LNCAP (cell line): ENCODE measurements around the gene TCF7.

Source experiments
- CTCF ChIP-seq: fragments of 450-650 bp; IDR thresholded peaks from 2 replicates; pipeline ENCODE4 v1.5.1; 2017; ENCODE audit warnings: mild to moderate bottlenecking

TCF7 gene

DNA sequence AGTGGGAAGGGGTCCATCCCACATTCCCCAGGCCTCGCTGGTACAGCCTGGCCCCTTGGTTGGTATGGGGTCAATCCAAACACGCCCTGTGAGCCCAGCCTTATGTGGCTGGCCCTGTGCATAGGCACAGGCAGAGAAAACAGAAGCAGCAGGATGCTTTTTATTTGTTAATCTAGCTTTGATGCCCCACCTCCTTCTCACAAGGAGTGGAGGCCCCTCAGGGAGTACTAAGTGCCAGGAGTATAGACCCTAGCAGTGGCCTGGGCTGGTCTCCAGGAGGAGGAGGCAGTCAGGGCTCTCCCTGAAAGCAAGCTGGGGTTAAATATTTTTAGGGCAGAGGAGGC is 14.6 kb upstream of the TCF7 start:
- TF ChIP-seq CTCF: no peak

- TF ChIP-seq CTCF: no peak
Measured at GRCh38 chr5:134100283-134101091, 14.0 kb upstream of the TCF7 start.

DNA sequence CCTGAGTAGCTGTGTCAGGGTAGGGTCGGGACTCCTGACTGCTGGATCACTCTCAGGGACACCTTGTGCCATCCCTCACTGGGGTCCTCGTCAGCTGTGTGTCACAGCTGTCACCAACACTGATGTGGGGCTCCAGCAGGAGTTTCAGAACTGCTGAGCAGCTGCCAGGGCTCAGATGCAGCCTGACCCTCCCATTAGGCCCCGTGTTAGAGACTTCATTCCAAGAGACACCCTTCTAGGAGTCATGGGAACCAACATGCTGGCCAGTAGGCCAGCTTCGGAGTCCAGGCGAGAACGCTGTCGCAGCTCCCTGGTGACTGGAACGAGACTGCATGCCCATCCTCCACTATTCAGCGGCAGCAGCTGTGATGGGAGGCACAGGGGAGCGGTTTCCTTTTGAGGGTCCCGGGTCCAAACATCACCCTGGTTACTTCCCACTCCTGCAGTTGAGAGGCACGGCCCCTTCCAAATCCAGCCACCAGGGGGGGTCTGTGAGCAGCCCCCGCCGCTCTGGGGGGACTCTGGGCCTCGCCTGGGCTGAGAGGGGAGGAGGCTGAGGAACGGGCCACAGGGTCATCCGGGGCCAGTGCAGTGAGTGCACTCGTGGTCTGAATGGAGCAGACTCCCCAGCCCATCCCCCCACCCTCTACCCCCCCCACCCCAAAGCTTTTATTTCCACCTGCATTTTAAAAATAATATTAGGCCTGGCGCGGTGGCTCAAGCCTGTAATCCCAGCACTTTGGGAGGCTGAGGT is 12.6 kb upstream of the TCF7 start:
- TF ChIP-seq CTCF: peak; percentile 91

DNA sequence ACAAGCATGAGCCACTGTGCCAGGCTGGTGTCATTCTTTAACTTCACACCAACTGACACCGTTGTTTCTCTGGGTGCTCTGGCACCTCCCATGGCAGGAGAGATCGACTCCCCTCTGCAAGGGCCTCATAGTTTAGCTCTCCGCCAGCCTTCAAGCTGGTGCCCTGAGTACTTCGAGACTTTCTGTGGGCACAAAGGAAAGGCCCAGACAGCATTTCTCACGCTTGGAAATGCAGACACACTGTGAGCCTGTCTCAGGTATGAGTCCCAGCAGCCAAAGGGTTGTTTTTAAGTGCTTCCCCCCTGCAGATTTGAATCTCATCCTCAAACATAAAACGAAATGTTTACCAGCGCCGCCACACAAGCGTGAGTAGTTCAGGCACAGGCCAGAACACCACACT is 11.1 kb upstream of the TCF7 start:
- no peak for TF ChIP-seq CTCF

- TF ChIP-seq CTCF: no peak
Measured at GRCh38 chr5:134103998-134104654, 10.4 kb upstream of the TCF7 start.

DNA sequence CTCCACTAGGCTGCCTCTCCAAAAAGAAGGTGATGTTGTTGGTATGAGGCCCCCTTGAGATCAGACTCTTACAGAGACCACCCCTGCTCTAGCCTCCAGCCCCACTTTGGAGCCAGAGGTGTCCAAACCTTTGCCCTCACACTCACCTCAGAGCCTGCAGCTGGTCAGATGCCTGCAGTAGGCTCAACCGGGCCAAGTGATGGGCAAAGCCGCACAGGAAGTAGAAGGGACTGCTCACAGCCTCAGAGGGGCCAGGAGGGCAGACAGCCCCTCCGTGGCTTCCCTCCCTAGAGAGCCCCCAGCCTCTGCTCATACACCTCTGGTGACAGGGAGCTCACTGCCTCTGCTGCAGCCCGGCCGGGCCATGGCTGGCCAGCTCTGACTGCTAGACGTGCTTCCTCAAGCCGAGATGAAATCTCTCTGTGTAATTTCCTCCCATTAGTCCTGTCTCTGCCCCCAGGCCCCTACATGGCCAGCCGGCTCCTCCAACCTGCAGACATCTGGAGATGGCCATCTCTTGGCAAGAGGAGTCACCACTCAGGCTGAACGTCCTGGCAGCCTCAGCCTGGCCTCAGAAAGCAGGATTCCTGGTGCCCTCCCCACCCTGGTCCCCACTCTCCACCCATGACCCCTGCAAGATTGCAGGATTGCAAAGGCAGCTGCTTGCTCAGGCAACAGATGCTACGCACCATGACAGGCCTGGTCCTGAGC is 7.3 kb upstream of the TCF7 start:
- TF ChIP-seq CTCF: no peak

GRCh38 chr5:134107779-134108178 is 6.7 kb upstream of the TCF7 start:
- TF ChIP-seq CTCF: no peak
